CD4-positive, alpha-beta T cell treated with Interleukin-10 for 1 hour (primary cell): ENCODE measurements around the gene KANSL1.
"Not testable (repeated sequence)": the region's sequence is repeated elsewhere in the genome, so short reads cannot be mapped to it uniquely, and the experiment has no call there.

ENCODE experiments used
- DNase-seq: peaks from one replicate; pipeline ENCODE4 v3.0.0-alpha.2; 2020

KANSL1 gene

GRCh38 chr17:46193151-46193625 is at the start of gene KANSL1:
TSS of gene KANSL1 (minus strand) at chr17:46193429. CDS start at chr17:46172143, 21,286 bp downstream.
- DNase-seq = peak; percentile 94

GRCh38 chr17:46231359-46231758 is 38.1 kb upstream of the KANSL1 start:
- not testable (repeated sequence) for DNase-seq

GRCh38 chr17:46225274-46225794 is 32.1 kb upstream of the KANSL1 start:
- peak; percentile 98 for DNase-seq

GRCh38 chr17:46224864-46225263 is 31.6 kb upstream of the KANSL1 start:
- DNase-seq = not testable (repeated sequence)

GRCh38 chr17:46223041-46223440 is 29.8 kb upstream of the KANSL1 start:
- DNase-seq = not testable (repeated sequence)

- DNase-seq = no peak
These were observed 23.5 kb upstream of the KANSL1 start for GRCh38 chr17:46216682-46217081.

- DNase-seq = peak; percentile 87
These were observed 19.6 kb upstream of the KANSL1 start for GRCh38 chr17:46212634-46213435.

- DNase-seq = no peak
These were observed 15.8 kb upstream of the KANSL1 start for GRCh38 chr17:46208997-46209396.

- no peak for DNase-seq
These were observed 12.7 kb upstream of the KANSL1 start for GRCh38 chr17:46205975-46206374.

- DNase-seq = no peak
These were observed 9.2 kb upstream of the KANSL1 start for GRCh38 chr17:46202424-46202823.

GRCh38 chr17:46201491-46201890 is 8.3 kb upstream of the KANSL1 start:
- DNase-seq = no peak

- DNase-seq = no peak
These were observed 7.0 kb upstream of the KANSL1 start for GRCh38 chr17:46200197-46200596.

GRCh38 chr17:46199379-46199778 is 6.2 kb upstream of the KANSL1 start:
- DNase-seq = no peak

GRCh38 chr17:46198233-46198632 is 5.0 kb upstream of the KANSL1 start:
- DNase-seq = no peak

GRCh38 chr17:46197530-46197929 is 4.3 kb upstream of the KANSL1 start:
- DNase-seq = no peak

- no peak for DNase-seq
These were observed 2.9 kb upstream of the KANSL1 start for GRCh38 chr17:46195939-46196716.

- no peak for DNase-seq
These were observed 2.1 kb upstream of the KANSL1 start for GRCh38 chr17:46195217-46195855.

- peak; percentile 94 for DNase-seq
These were observed 1.4 kb upstream of the KANSL1 start for GRCh38 chr17:46194393-46195216.

- peak; percentile 97 for DNase-seq
These were observed 580 bp upstream of the KANSL1 start for GRCh38 chr17:46193626-46194392.

- peak; percentile 71 for DNase-seq
These were observed 634 bp downstream of the KANSL1 start for GRCh38 chr17:46192439-46193150.

GRCh38 chr17:46192189-46192438 is 1.1 kb downstream of the KANSL1 start:
- no peak for DNase-seq
